ENCODE measurements around the gene RASGRP1. TPM values are rescaled to one million over a fixed set of nuclear protein-coding genes. Genes with fewer than 3 reads are reported as not detected.

The RASGRP1 gene
- total and polyA plus RNA-seq, 10 donors, result 1.5 to 25.0 (median 14.6) TPM

DNA sequence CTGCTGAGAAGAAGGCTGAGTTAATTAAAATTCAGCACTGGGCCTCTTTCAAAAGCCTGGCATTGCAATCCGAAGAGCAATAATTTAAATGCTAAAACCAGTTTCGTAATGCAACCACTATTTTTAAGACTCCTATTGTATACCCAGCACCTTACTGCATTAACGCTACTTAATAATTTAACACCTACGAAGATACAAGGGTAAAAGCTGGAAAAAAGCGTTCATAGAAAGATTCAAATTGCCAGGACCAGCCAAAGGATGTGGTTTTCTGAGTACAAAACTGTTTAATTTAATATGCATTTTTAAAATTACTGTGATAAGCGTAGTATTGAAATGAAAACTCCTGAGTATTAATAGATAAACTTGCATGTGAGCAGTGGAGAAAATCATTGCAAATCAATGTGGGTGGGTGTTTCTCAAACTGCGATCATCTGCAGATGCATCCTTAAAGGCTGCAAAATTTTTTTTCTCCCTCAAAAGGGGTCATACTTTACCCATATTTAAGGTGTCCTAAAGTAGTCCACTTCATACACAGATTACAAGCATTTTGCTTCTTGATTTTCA, 12.9 kb upstream of the RASGRP1 start:
- TF ChIP-seq POLR2A (IDR thresholded peaks at IDR 0.05) (no peak), POLR2AphosphoS5 (IDR thresholded peaks at IDR 0.05) (no peak)
- TF ChIP-seq, protein P1, sequence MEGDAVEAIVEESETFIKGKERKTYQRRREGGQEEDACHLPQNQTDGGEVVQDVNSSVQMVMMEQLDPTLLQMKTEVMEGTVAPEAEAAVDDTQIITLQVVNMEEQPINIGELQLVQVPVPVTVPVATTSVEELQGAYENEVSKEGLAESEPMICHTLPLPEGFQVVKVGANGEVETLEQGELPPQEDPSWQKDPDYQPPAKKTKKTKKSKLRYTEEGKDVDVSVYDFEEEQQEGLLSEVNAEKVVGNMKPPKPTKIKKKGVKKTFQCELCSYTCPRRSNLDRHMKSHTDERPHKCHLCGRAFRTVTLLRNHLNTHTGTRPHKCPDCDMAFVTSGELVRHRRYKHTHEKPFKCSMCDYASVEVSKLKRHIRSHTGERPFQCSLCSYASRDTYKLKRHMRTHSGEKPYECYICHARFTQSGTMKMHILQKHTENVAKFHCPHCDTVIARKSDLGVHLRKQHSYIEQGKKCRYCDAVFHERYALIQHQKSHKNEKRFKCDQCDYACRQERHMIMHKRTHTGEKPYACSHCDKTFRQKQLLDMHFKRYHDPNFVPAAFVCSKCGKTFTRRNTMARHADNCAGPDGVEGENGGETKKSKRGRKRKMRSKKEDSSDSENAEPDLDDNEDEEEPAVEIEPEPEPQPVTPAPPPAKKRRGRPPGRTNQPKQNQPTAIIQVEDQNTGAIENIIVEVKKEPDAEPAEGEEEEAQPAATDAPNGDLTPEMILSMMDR (IDR thresholded peaks at IDR 0.05 in 8 of 11, conservative IDR thresholded peaks at IDR 0.05 in 3 of 11), result no peak
- H3K9me3 ChIP-seq, result no peaks in the 10 kb centered on the region
- no peak overlapping the region for H3K4me3 ChIP-seq
- intact Hi-C loops (cut with DNase I; ENCODE audit: low total_unique reads), result no loop called here
- peak overlapping the region in 4 of 8 donors; percentile 43 to 78 (median 54) for H3K27ac ChIP-seq
- no peaks in the 10 kb centered on the region for H3K36me3 ChIP-seq
- peaks cover 0 to 16% (median 5%) of the 10 kb centered on the region in 6 donors for H3K4me1 ChIP-seq
- no peaks in the 10 kb centered on the region for H3K27me3 ChIP-seq (replicated peaks in 1 of 7)
- 78 to 87% (median 82%) methylated on average over 7 of the region's 7 CpGs for WGBS, 5 donors
- no peak for DNase-seq

DNA sequence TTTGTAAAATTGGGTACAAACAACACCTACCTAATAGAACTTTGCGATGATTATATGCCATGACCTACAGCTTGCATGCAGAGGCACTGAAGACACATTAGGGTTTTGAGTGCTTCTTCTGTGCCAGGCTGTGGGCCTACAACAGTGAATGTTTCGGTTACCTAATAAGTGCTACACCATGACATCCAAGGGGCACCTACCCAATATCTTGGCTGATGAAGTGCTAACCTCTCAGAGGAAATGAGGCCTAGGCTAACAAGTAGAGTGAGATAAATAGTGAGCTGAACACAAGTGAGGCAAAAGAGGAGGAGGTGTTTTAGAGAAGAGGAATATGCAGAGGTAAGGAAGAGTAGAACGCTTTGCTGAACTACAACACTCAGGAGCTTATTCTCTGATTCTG, 12.2 kb upstream of the RASGRP1 start:
- DNase-seq, result no peak
- Histone ChIP-seq H3K27ac (peak overlapping the region in 4 of 8 donors; percentile 43 to 78 (median 54)), H3K4me3 (no peak overlapping the region), H3K27me3 (replicated peaks in 1 of 7) (no peaks in the 10 kb centered on the region), H3K9me3 (no peaks in the 10 kb centered on the region), H3K4me1 (peaks cover 0 to 16% (median 5%) of the 10 kb centered on the region in 6 donors), H3K36me3 (no peaks in the 10 kb centered on the region)
- WGBS, 5 donors, result 86 to 93% (median 89%) methylated on average over 3 of the region's 3 CpGs
- intact Hi-C loops (cut with DNase I; ENCODE audit: low total_unique reads), result no loop called here
- TF ChIP-seq POLR2A (IDR thresholded peaks at IDR 0.05), result no peak
- TF ChIP-seq POLR2AphosphoS5 (IDR thresholded peaks at IDR 0.05), result peak in 1 of 3 donors; percentile 39
- TF ChIP-seq, protein P1 (IDR thresholded peaks at IDR 0.05 in 8 of 11, conservative IDR thresholded peaks at IDR 0.05 in 3 of 11), result no peak

DNA sequence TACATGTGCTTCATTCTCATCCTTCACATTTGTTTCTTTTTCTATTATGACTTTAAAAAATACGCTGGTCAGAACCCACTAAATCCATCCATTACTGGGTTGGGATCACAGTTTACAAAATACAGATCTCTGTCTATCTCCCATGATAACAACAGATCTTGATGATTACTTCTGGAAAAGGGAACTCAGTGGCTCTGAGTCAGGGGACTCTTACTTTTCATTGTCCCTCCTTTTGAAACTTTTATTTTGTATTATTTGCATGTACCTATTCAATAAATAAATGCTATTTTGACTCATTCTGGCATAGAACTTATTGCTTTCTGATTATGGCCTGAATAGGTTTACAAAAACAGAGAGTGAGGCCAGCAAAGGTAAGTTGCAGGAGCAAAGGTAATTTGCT, 11.6 kb upstream of the RASGRP1 start:
- no peaks in the 10 kb centered on the region for H3K36me3 ChIP-seq
- no peaks in the 10 kb centered on the region for H3K9me3 ChIP-seq
- no peak for DNase-seq
- intact Hi-C loops (cut with DNase I; ENCODE audit: low total_unique reads), result no loop called here
- TF ChIP-seq, protein P1 (IDR thresholded peaks at IDR 0.05 in 8 of 11, conservative IDR thresholded peaks at IDR 0.05 in 3 of 11), result no peak
- TF ChIP-seq POLR2A (IDR thresholded peaks at IDR 0.05) (no peak), POLR2AphosphoS5 (IDR thresholded peaks at IDR 0.05) (no peak)
- peak overlapping the region in 3 of 8 donors; percentile 43 to 78 (median 53) for H3K27ac ChIP-seq
- no peak overlapping the region for H3K4me3 ChIP-seq
- 80 to 87% (median 81%) methylated on average over 1 of the region's 1 CpG for WGBS, 5 donors
- H3K4me1 ChIP-seq, result peaks cover 0 to 16% (median 5%) of the 10 kb centered on the region in 6 donors
- no peaks in the 10 kb centered on the region for H3K27me3 ChIP-seq (replicated peaks in 1 of 7)

DNA sequence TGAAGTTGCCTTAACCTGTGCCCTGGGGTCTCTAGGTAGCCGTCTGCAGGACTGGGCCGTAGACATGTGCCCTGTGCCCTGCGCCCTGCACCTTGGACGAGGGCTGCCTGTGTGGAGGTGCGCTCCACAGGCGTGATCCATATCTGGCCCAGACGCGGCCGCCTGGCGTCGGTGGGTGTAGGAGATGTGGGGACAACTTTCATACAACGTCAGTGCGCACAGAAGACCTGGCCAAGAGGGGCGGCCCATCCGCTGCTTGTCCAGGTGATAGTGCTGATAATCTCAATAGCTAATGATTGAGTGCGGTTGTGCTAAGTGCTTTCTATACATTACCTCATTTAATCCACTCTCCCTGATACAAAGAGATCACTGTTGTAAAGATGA, 665 bp upstream of the RASGRP1 start:
- peaks cover 0 to 58% (median 39%) of the 10 kb centered on the region in 6 donors for H3K4me1 ChIP-seq
- H3K4me3 ChIP-seq, result peak overlapping the region in 7 of 8 donors; percentile 56 to 77 (median 68)
- WGBS, 5 donors, result 64 to 87% (median 77%) methylated on average over 11 to 16 of the region's 16 CpGs
- intact Hi-C loops (cut with DNase I; ENCODE audit: low total_unique reads), result no loop called here
- H3K9me3 ChIP-seq, result peaks cover 0 to 4% (median 0%) of the 10 kb centered on the region in 8 donors
- TF ChIP-seq POLR2A (IDR thresholded peaks at IDR 0.05) (no peak), POLR2AphosphoS5 (IDR thresholded peaks at IDR 0.05) (no peak)
- TF ChIP-seq, protein P1 (IDR thresholded peaks at IDR 0.05 in 8 of 11, conservative IDR thresholded peaks at IDR 0.05 in 3 of 11), result no peak
- H3K36me3 ChIP-seq, result no peaks in the 10 kb centered on the region
- H3K27me3 ChIP-seq (replicated peaks in 1 of 7), result peaks cover 0 to 19% (median 7%) of the 10 kb centered on the region in 7 donors
- H3K27ac ChIP-seq, result peak overlapping the region; percentile 74 to 95 (median 92)
- no peak for DNase-seq
